Endothelial cell of umbilical vein (primary cell): ENCODE results near the gene EIF4E3. TPM values are rescaled to one million over a fixed set of nuclear protein-coding genes. Genes with fewer than 3 reads are reported as not detected.
A peak's percentile ranks its signal among the peaks of the same experiment; 100 is the strongest.

Experiments used
- BruUV-seq: library from RNA; stranded (reverse); fragments of 400-500 nt; replicated peaks from 2 replicates; lab custom pipeline; 2021; lab: Mats Ljungman, UMichigan
- CTCF ChIA-PET: fragments of 300-600, 350-600 bp; sonication (Branson Sonifier 250); formaldehyde crosslinking; loops from one replicate; lab custom pipeline; 2021; ENCODE audit warnings: antibody characterized with exemption, inconsistent platforms; lab: Charles Lee
- POLR2A ChIA-PET: fragments of 300-600, 350-600 bp; sonication (Branson Sonifier 250); formaldehyde crosslinking; loops from one replicate; lab custom pipeline; 2021; ENCODE audit warnings: antibody characterized with exemption, inconsistent platforms; lab: Charles Lee
- DNase-seq: peaks from one replicate; pipeline ENCODE4 v3.0.0-alpha.2; 2011; ENCODE audit warnings: low read depth, low spot score
- FAIRE-seq: peaks from 2 replicates; lab custom pipeline; 2011; peaks lifted over from hg19 to GRCh38; lab: Jason Lieb, UNC
- H2AFZ ChIP-seq: 2 replicates; pipeline ENCODE4 v1.6.0; 2012; ENCODE audit warnings: low read depth, low read length, control low read depth, inconsistent platforms
- H3K27ac ChIP-seq: 2 replicates; pipeline ENCODE4 v1.5.1; 2011; ENCODE audit warnings: low read depth, mild to moderate bottlenecking, control low read depth, low read length, moderate library complexity; ENCODE audit not compliant: insufficient read depth
- H3K27me3 ChIP-seq, 2 experiments: 2 replicates each; pipeline versions ENCODE4 v1.6.0 to v1.6.1; 2011; ENCODE audit warnings: low read length in 2 of 2, mixed read lengths in 1 of 2; ENCODE audit not compliant: control insufficient read depth in 2 of 2, insufficient read depth in 2 of 2
- H3K36me3 ChIP-seq, 2 experiments: 2 replicates in 1 of 2; 3 replicates in 1 of 2; pipeline ENCODE4 v1.5.1; 2011; ENCODE audit warnings: low read length in 2 of 2, mild to moderate bottlenecking in 1 of 2, moderate library complexity in 1 of 2; ENCODE audit not compliant: control insufficient read depth in 2 of 2, insufficient read depth in 2 of 2; ENCODE audit errors: extremely low read depth in 1 of 2
- H3K4me1 ChIP-seq: 3 replicates; pipeline ENCODE4 v1.5.1; 2011; ENCODE audit warnings: mild to moderate bottlenecking, low read length; ENCODE audit not compliant: control insufficient read depth, insufficient read depth; ENCODE audit errors: extremely low read depth
- H3K4me2 ChIP-seq: 2 replicates; pipeline ENCODE4 v1.6.1; 2011; ENCODE audit warnings: low read length, control low read depth, mixed read lengths; ENCODE audit not compliant: insufficient read depth
- H3K4me3 ChIP-seq, 3 experiments: fragments of 200-600 bp in 1 of 3; sonication (generic), shearing (Covaris generic) in 1 of 3; replicated peaks in 1 of 3; 2 replicates each; pipeline ENCODE4 v1.5.1; 2011 to 2016; ENCODE audit warnings: control low read depth in 3 of 3, low read length in 3 of 3, mild to moderate bottlenecking in 2 of 3, inconsistent platforms in 1 of 3, low read depth in 1 of 3, moderate library complexity in 1 of 3; ENCODE audit not compliant: insufficient read depth in 1 of 3
- H3K79me2 ChIP-seq: 2 replicates; pipeline ENCODE4 v1.6.0; 2012; ENCODE audit warnings: low read length, inconsistent platforms; ENCODE audit not compliant: control insufficient read depth, insufficient read depth
- H3K9ac ChIP-seq: replicated peaks from 2 replicates; pipeline ENCODE3; 2011; ENCODE audit warnings: low read length, control low read depth; ENCODE audit not compliant: insufficient read depth; ENCODE audit errors: extremely low read depth
- H3K9me1 ChIP-seq: replicated peaks from 3 replicates; pipeline ENCODE4 v1.6.0; 2011; ENCODE audit warnings: mild to moderate bottlenecking, low read length; ENCODE audit not compliant: control insufficient read depth, insufficient read depth; ENCODE audit errors: extremely low read depth
- H3K9me3 ChIP-seq: replicated peaks from 2 replicates; pipeline ENCODE4 v1.5.1; 2012; ENCODE audit warnings: low read length, inconsistent platforms; ENCODE audit not compliant: control insufficient read depth, insufficient read depth
- H4K20me1 ChIP-seq: replicated peaks from 2 replicates; pipeline ENCODE3; 2011; ENCODE audit warnings: mild to moderate bottlenecking, low read length; ENCODE audit not compliant: control insufficient read depth, insufficient read depth; ENCODE audit errors: extremely low read depth
- EZH2 ChIP-seq: IDR thresholded peaks from 2 replicates; pipeline ENCODE4 v1.6.1; 2012; ENCODE audit warnings: borderline replicate concordance, low read depth, mild to moderate bottlenecking, moderate library complexity, low read length, inconsistent platforms; ENCODE audit not compliant: severe bottlenecking
- GATA2 ChIP-seq: IDR thresholded peaks from 2 replicates; pipeline ENCODE4 v1.7.0; 2011; ENCODE audit warnings: low read depth, mild to moderate bottlenecking, moderate library complexity, mixed read lengths, low read length; ENCODE audit not compliant: insufficient read length, insufficient read depth
- JUN ChIP-seq: IDR thresholded peaks from 2 replicates; pipeline ENCODE4 v1.6.1; 2011; ENCODE audit warnings: borderline replicate concordance, low read depth; ENCODE audit not compliant: insufficient read length, insufficient read depth
- MAX ChIP-seq: IDR thresholded peaks from 2 replicates; pipeline ENCODE4 v1.6.1; 2011; ENCODE audit not compliant: insufficient read depth, insufficient read length
- MYC ChIP-seq: IDR thresholded peaks from one replicate; pipeline ENCODE4 v1.6.1; 2011; ENCODE audit warnings: mild to moderate bottlenecking, low read depth, low read length
- POLR2A ChIP-seq: IDR thresholded peaks from 2 replicates; pipeline ENCODE4 v1.6.1; 2012; ENCODE audit warnings: low read depth, mild to moderate bottlenecking, control low read depth, low read length
- POLR2AphosphoS5 ChIP-seq: IDR thresholded peaks from 2 replicates; pipeline ENCODE4 v1.6.1; 2012; ENCODE audit warnings: low read depth, mild to moderate bottlenecking, control low read depth, low read length, moderate library complexity; ENCODE audit not compliant: insufficient read depth
- dilution Hi-C: fragments of 300-500 bp; cut with MboI; formaldehyde crosslinking; loops from one replicate; pipeline ENCODE4 v1.15.0; 2019; ENCODE audit warnings: low sequenced_read_pairs; ENCODE audit not compliant: extremely low pct_ligation_motif_present
- intact Hi-C: fragments of 100-400 bp; cut with micrococcal nuclease; formaldehyde crosslinking; loops from one replicate; pipeline ENCODE4 v1.10.0; 2022
- polyA plus RNA-seq, 4 experiments: library from polyadenylated mRNA; depleted of rRNA in 3 of 4; stranded (reverse) in 3 of 4; unstranded in 1 of 4; fragments of >200 nt; gene quantifications; 2 replicates each; pipeline versions ENCODE4 v1.2.1 to v1.2.3, GENCODE V29; 2011 to 2012; ENCODE audit warnings: missing spikeins in 1 of 4
- total RNA-seq: library from RNA; stranded (reverse); gene quantifications from 2 replicates; pipeline ENCODE4 v1.2.3, GENCODE V29; 2021
- TF ChIP-seq, protein P1 (sequence below), 2 donors: IDR thresholded peaks; 1 replicate in 1 of 2; 2 replicates in 1 of 2; pipeline ENCODE4 v1.5.1; 2011; ENCODE audit warnings: low read length in 2 of 2, mild to moderate bottlenecking in 2 of 2, moderate library complexity in 2 of 2, control low read depth in 1 of 2, inconsistent platforms in 1 of 2, low read depth in 1 of 2; ENCODE audit not compliant: insufficient read depth in 1 of 2; ENCODE audit errors: extremely low read depth in 1 of 2

EIF4E3 gene
- total and polyA plus RNA-seq, 2 donors (not counting 3 experiments of a cell fraction or from before 2014, with no cell fraction given): 1.3 to 4.9 TPM

GRCh38 chr3:71690341-71690841 lies 34.8 kb downstream of the EIF4E3 start:
- dilution Hi-C loops: no loop called here
- TF ChIP-seq MYC (no peak), POLR2AphosphoS5 (no peak), POLR2A (no peak)
- TF ChIP-seq, protein P1, sequence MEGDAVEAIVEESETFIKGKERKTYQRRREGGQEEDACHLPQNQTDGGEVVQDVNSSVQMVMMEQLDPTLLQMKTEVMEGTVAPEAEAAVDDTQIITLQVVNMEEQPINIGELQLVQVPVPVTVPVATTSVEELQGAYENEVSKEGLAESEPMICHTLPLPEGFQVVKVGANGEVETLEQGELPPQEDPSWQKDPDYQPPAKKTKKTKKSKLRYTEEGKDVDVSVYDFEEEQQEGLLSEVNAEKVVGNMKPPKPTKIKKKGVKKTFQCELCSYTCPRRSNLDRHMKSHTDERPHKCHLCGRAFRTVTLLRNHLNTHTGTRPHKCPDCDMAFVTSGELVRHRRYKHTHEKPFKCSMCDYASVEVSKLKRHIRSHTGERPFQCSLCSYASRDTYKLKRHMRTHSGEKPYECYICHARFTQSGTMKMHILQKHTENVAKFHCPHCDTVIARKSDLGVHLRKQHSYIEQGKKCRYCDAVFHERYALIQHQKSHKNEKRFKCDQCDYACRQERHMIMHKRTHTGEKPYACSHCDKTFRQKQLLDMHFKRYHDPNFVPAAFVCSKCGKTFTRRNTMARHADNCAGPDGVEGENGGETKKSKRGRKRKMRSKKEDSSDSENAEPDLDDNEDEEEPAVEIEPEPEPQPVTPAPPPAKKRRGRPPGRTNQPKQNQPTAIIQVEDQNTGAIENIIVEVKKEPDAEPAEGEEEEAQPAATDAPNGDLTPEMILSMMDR (IDR thresholded peaks at IDR 0.05; ENCODE audit: extremely low read depth in 1 of 2, insufficient read depth in 1 of 2, low read depth in 1 of 2, low read length in 2 of 2): no peak
- H3K79me2 ChIP-seq: no peaks in the 10 kb centered on the region
- peaks cover 15% of the 10 kb centered on the region for H3K4me1 ChIP-seq
- no peak overlapping the region for H3K4me3 ChIP-seq
- H4K20me1 ChIP-seq: no peaks in the 10 kb centered on the region
- H3K36me3 ChIP-seq: no peaks in the 10 kb centered on the region
- CTCF ChIA-PET: interaction anchor here (1.8 kb wide), 1 partner anchor 9 kb away, joined by 5 read pairs; no protein-coding TSS in a partner anchor
- no peak overlapping the region for H3K27ac ChIP-seq
- H3K9me3 ChIP-seq: no peaks in the 10 kb centered on the region
- H3K27me3 ChIP-seq: peaks cover 0 to 2% of the 10 kb centered on the region in 2 experiments
- FAIRE-seq (no peak), DNase-seq (no peak)
- intact Hi-C loops: no loop called here
- H3K9ac ChIP-seq: no peak overlapping the region
- POLR2A ChIA-PET: no interaction called here
- no TSS peak for BruUV-seq
- H3K9me1 ChIP-seq: no peaks in the 10 kb centered on the region
- no peak overlapping the region for H2AFZ ChIP-seq
- H3K4me2 ChIP-seq: no peak overlapping the region

GRCh38 chr3:71689291-71689690 lies 35.9 kb downstream of the EIF4E3 start:
- Histone ChIP-seq H3K79me2 (no peaks in the 10 kb centered on the region), H3K9me3 (no peaks in the 10 kb centered on the region), H3K27ac (no peak overlapping the region), H3K9me1 (no peaks in the 10 kb centered on the region), H3K36me3 (no peaks in the 10 kb centered on the region), H3K27me3 (peaks cover 0 to 2% of the 10 kb centered on the region in 2 experiments), H3K4me2 (no peak overlapping the region), H3K4me1 (peaks cover 11% of the 10 kb centered on the region), H4K20me1 (no peaks in the 10 kb centered on the region), H2AFZ (no peak overlapping the region), H3K9ac (no peak overlapping the region), H3K4me3 (no peak overlapping the region)
- dilution Hi-C loops: no loop called here
- POLR2A ChIA-PET: no interaction called here
- no peak for DNase-seq
- intact Hi-C loops: no loop called here
- CTCF ChIA-PET: interaction anchor here (0.6 to 1.8 kb wide), 2 partner anchors 8 to 22 kb away, joined by 3 to 5 read pairs; no protein-coding TSS in a partner anchor
- FAIRE-seq: peak; percentile 69
- BruUV-seq: no TSS peak
- TF ChIP-seq GATA2 (no peak), MAX (no peak), MYC (no peak), POLR2A (no peak), JUN (no peak), EZH2 (no peak), POLR2AphosphoS5 (no peak)
- TF ChIP-seq, protein P1 (IDR thresholded peaks at IDR 0.05; ENCODE audit: extremely low read depth in 1 of 2, insufficient read depth in 1 of 2, low read depth in 1 of 2, low read length in 2 of 2): no peak
